ENCODE measurements around the gene SMAD7. TPM values are rescaled to one million over a fixed set of nuclear protein-coding genes. Genes with fewer than 3 reads are reported as not detected.

SMAD7 gene
- total RNA-seq, 2 experiments from 2014 or later: 17.4 to 18.1 TPM

DNA sequence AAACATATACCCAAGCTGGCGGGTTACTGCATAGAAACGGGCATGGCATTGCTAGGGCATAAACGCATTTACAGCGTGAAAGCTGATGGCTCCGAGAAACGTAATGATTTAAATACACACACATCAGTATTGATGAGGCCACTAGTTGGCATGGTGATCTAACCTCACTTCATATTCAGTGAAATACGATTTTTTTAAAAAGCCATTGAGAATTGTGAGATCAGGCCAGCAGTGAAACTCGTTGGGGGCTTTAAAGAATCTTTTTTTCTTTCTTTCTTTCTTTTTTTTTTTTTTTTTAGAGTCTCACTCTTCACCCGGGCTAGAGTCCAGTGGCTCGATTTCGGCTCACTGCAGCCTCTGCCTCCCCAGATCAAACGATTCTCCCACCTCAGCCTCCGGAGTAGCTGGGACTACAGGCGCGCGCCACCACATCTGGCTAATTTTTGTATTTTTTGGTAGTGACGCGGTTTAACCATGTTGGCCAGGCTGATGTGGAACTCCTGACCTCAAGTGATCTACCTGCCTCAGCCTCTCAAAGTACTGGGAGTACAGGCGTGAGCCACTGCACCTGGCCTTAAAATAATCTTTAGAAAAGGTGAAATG lies 2.4 kb upstream of the SMAD7 start:
- H3K4me1 Mint-ChIP-seq (ENCODE audit: low read depth): peaks cover 14% of the 10 kb centered on the region
- H3K27ac Mint-ChIP-seq: no peak overlapping the region
- no peaks in the 10 kb centered on the region for H3K9me3 Mint-ChIP-seq
- intact Hi-C loops (cut with micrococcal nuclease): no loop called here
- TF ChIP-seq, protein P1, sequence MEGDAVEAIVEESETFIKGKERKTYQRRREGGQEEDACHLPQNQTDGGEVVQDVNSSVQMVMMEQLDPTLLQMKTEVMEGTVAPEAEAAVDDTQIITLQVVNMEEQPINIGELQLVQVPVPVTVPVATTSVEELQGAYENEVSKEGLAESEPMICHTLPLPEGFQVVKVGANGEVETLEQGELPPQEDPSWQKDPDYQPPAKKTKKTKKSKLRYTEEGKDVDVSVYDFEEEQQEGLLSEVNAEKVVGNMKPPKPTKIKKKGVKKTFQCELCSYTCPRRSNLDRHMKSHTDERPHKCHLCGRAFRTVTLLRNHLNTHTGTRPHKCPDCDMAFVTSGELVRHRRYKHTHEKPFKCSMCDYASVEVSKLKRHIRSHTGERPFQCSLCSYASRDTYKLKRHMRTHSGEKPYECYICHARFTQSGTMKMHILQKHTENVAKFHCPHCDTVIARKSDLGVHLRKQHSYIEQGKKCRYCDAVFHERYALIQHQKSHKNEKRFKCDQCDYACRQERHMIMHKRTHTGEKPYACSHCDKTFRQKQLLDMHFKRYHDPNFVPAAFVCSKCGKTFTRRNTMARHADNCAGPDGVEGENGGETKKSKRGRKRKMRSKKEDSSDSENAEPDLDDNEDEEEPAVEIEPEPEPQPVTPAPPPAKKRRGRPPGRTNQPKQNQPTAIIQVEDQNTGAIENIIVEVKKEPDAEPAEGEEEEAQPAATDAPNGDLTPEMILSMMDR (IDR thresholded peaks at IDR 0.05): no peak
- H3K27me3 Mint-ChIP-seq: no peaks in the 10 kb centered on the region
- H3K4me3 Mint-ChIP-seq: peak overlapping the region; percentile 90
- DNase-seq (no peak), ATAC-seq (no peak)
- H3K36me3 Mint-ChIP-seq (ENCODE audit: low read depth): peaks cover 11% of the 10 kb centered on the region
- ChIA-PET POLR2A (interaction anchor here (0.7 to 2.2 kb wide), 4 partner anchors 21 to 506 kb away, joined by 3 to 14 read pairs (median 3); no protein-coding TSS in a partner anchor), CTCF (interaction anchor here (0.6 to 1.2 kb wide), 4 partner anchors 12 to 215 kb away, joined by 3 to 4 read pairs (median 3); no protein-coding TSS in a partner anchor)

DNA sequence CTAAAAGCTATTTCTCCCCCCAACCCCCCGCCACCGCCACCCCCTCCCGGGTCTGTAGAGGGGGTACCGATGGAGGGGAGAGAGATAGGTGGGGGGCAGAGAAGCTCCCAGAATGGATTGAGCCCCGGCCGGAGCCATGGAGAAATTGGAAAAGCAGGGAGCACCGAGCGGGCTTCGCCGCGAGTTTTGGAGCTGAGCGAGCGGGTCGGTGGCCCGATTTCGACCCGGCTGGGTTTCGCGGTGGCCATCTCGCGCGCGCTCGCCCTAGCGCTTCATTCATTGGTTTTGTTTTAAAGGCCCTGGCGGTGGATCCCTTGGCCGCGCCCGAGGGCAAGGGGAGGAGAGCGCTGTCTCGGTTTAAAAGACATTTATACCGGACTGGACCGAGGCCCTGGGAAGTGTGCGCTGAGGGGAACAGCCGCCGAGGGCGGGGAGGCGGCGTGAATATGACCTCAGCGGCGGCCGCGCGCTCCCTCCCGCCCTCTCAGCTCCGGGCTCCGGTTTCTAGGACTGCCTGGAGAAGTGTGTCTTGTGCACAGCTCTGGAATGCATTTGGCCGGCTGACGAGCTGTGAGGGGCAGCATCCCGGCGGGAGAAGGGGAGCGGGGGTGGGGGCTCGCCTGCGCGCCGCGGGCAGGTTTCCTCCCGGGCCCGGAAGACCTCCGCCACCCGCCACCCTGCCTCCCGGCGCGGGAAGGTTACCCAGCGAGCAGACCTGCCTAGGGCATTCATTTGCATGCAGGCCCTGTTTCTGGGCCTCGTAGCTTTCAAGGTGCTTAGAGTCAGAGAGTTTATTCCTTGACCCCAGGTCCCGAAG lies 1.7 kb upstream of the SMAD7 start:
- H3K4me3 Mint-ChIP-seq: peak overlapping the region; percentile 90
- H3K27ac Mint-ChIP-seq: peak overlapping the region; percentile 79
- DNase-seq (peak; percentile 49), ATAC-seq (peak; percentile 28)
- peaks cover 21% of the 10 kb centered on the region for H3K4me1 Mint-ChIP-seq (ENCODE audit: low read depth)
- intact Hi-C loops (cut with micrococcal nuclease): no loop called here
- no peaks in the 10 kb centered on the region for H3K9me3 Mint-ChIP-seq
- no peaks in the 10 kb centered on the region for H3K27me3 Mint-ChIP-seq
- ChIA-PET CTCF (interaction anchor here (0.6 to 1.6 kb wide), 6 partner anchors 12 to 215 kb away, joined by 3 to 4 read pairs (median 3); no protein-coding TSS in a partner anchor), POLR2A (interaction anchor here (0.6 to 2.2 kb wide), 13 partner anchors 9 to 507 kb away, joined by 3 to 14 read pairs (median 3); no protein-coding TSS in a partner anchor)
- TF ChIP-seq, protein P1 (IDR thresholded peaks at IDR 0.05): no peak
- H3K36me3 Mint-ChIP-seq (ENCODE audit: low read depth): peaks cover 18% of the 10 kb centered on the region

DNA sequence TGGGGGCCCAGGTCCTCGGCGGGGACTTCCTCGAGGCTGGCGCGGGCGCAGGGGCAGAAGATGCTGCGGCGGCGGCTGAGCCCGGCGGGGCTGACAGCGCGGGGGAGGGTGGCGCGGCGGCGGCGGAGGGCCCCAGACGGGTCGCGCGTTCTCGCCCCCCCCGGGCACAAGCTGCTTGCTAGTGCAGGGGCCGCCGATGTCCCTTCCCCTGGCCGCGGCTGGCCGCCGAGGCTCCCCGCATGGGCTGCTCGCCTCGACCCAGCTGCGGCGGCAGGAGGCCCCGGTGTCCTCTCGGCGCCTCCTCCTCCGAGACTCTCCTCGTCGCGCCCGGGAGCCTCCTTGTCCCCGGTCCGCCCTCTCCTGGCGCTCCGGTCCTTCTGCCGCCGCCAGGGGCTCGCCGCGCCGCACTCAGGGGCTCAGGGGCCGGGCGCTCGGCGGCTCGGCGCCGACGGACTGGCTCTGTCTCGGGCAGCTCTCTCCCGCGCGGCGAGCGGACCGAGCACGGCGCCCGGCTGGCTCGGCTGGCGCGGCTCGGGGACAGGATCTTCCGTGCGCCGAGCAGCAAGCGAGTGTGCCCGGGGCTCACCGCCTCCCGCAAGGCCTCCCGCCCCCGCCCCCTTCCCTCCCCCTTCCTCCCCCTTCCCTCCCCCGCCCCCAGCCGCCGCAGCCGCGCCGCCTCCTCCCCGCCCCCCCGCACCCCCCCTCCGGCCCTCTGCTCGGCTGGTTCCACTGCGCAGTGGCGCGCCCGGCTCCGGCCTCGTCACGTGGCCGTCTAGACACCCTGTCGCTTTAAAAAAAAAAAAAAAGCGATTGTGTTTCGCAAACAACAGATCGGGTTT lies 902 bp upstream of the SMAD7 start:
- intact Hi-C loops (cut with micrococcal nuclease): no loop called here
- CTCF ChIA-PET: interaction anchor here (0.6 to 1.6 kb wide), 5 partner anchors 11 to 175 kb away, joined by 3 to 4 read pairs (median 4); no protein-coding TSS in a partner anchor
- H3K36me3 Mint-ChIP-seq (ENCODE audit: low read depth): peaks cover 25% of the 10 kb centered on the region
- ATAC-seq: peak; percentile 48
- peaks cover 29% of the 10 kb centered on the region for H3K4me1 Mint-ChIP-seq (ENCODE audit: low read depth)
- peak overlapping the region; percentile 90 for H3K4me3 Mint-ChIP-seq
- TF ChIP-seq, protein P1 (IDR thresholded peaks at IDR 0.05): no peak
- POLR2A ChIA-PET: interaction anchor here (0.6 to 2.2 kb wide), 11 partner anchors 9 to 171 kb away, joined by 3 to 14 read pairs (median 3); no protein-coding TSS in a partner anchor
- H3K27ac Mint-ChIP-seq: peak overlapping the region; percentile 81
- DNase-seq: peak; percentile 77
- no peaks in the 10 kb centered on the region for H3K9me3 Mint-ChIP-seq
- H3K27me3 Mint-ChIP-seq: no peaks in the 10 kb centered on the region

DNA sequence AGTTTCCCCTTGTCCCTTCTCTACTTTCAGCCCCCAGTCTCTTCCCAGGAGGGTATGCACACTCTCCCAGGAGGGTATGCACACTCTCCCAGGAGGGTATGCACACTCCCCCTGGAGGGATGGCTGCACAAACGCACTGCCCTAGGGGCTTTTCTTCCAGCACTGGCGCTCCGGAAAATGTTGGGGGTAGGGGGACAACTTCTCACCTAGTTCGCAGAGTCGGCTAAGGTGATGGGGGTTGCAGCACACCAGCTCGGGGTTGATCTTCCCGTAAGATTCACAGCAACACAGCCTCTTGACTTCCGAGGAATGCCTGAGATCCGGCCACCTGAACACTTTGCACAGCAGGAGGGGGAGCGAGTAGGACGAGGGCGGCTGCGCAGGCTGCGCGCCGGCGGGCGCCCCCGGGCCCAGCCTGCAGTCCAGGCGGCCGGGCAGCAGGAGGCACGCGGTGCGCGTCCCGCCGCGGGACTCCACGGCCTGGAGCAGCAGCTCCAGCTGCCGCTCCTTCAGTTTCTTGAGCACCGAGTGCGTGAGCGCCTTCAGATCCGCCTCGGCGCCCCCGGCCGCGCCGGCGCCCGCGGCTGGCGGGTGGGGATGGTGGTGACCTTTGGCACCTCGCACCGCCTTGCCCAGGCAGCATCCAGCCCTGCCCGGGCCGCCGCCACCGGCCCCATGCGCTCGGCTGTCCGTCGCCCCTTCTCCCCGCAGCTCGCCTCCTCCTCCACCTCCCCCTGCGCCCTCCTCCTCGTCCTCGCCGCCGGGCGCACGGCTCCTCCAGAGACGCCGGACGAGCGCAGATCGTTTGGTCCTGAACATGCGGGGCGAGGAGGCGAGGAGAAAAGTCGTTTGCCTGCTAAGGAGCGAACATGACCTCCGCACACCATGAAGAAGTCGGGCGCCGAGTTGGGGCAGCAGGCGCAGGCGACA lies 894 bp downstream of the SMAD7 start:
- Mint-ChIP-seq H3K4me1 (ENCODE audit: low read depth) (peaks cover 34% of the 10 kb centered on the region), H3K27ac (peak overlapping the region; percentile 86), H3K27me3 (no peaks in the 10 kb centered on the region), H3K36me3 (ENCODE audit: low read depth) (peaks cover 42% of the 10 kb centered on the region), H3K4me3 (peak overlapping the region; percentile 99), H3K9me3 (no peaks in the 10 kb centered on the region)
- peak; percentile 17 for ATAC-seq
- intact Hi-C loops (cut with micrococcal nuclease): loop anchor here (5.0 to 10.0 kb wide), 3 partner anchors 115 to 225 kb away; no protein-coding TSS in a partner anchor
- DNase-seq: peak; percentile 40
- TF ChIP-seq, protein P1 (IDR thresholded peaks at IDR 0.05): peak; percentile 12
- ChIA-PET POLR2A (interaction anchor here (0.9 to 1.5 kb wide), 3 partner anchors 9 to 19 kb away, joined by 3 to 6 read pairs (median 3); no protein-coding TSS in a partner anchor), CTCF (no interaction called here)

All from activated CD8-positive, alpha-beta T cell treated with anti-CD3 and anti-CD28 coated beads for 36 hours (primary cell).